ENCODE data around the gene DDX43. TPM values are rescaled to one million over a fixed set of nuclear protein-coding genes. Genes with fewer than 3 reads are reported as not detected.

Gene DDX43
- total RNA-seq = 1 to 10 TPM; 1.7 TPM

- Mint-ChIP-seq H3K9me3 (peaks cover 4% of the 10 kb centered on the region), H3K4me1 (peaks cover 27% of the 10 kb centered on the region), H3K36me3 (ENCODE audit: low read depth) (peaks cover 7% of the 10 kb centered on the region), H3K27ac (peak within 1 kb of the TSS; percentile 98), H3K4me3 (peak within 1 kb of the TSS; percentile 83), H3K27me3 (no peaks in the 10 kb centered on the region)
- POLR2A ChIA-PET = no interaction called here
- CTCF ChIA-PET = interaction anchor here (0.5 kb wide), 1 partner anchor 65 kb away, joined by 3 read pairs; no protein-coding TSS in a partner anchor
- peak; percentile 77 for DNase-seq
Observed at GRCh38 chr6:73394577-73395354, at the start of gene DDX43. Gene DDX43, plus strand, starts transcription at chr6:73394828. Its CDS starts 78 bp downstream, at chr6:73394906.

DNA sequence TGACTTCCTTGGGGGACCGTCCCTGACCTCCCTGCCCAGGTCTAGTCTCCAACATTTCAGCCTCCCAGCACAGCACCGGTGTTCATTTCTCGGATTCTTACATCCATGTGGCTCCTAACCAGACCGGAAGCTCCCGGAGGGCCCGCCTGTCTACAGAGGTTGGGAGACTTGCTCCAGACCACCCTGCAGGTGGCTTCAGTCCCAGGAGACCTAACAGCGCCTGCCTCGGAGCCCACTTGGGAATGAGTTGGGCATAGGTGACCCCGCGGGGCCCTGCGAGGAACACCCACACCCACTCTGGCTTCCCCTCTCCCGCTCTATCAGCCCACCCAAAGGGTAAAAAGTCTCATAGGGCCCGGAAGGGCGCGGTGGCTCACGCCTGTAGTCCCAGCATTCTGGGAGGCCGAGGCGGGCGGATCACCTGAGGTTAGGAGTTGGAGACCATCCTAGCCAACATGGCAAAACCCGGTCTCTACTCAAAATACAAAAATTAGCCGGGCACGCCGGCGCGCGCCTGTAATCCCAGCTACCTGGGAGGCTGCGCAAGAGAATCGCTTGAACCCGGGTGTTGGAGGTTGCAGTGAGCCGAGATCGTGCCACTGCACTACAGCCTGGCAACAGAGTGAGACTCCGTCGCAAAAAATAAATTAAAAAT lies 46.0 kb upstream of the DDX43 start:
- Mint-ChIP-seq H3K9me3 (no peaks in the 10 kb centered on the region), H3K4me1 (no peaks in the 10 kb centered on the region), H3K27me3 (peaks cover 47% of the 10 kb centered on the region), H3K36me3 (ENCODE audit: low read depth) (no peaks in the 10 kb centered on the region), H3K27ac (no peak overlapping the region), H3K4me3 (no peak overlapping the region)
- CTCF ChIA-PET = interaction anchor here (1.3 kb wide), 1 partner anchor 21 kb away, joined by 3 read pairs; no protein-coding TSS in a partner anchor
- no peak for DNase-seq
- POLR2A ChIA-PET = no interaction called here

DNA sequence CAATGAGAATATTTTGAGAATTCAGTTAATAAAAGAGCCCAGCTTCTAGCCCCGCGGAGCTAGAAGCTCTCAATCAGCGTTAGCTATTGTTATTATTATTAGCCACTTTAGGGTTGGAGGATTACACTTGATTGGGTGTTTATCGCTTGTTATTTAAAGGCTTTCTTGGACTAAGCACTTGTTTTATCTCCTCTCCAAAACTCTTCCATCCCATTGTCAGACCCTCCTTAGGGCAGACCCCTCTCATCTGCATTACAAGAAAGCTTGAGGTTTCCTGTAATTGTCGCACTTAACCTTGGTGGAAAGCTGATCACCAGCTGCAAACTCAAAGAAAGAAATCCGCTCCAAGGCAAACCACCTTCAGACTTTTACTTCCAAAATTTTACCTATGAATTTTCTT lies 45.3 kb upstream of the DDX43 start:
- H3K27me3 Mint-ChIP-seq = peaks cover 44% of the 10 kb centered on the region
- H3K27ac Mint-ChIP-seq = no peak overlapping the region
- ChIA-PET CTCF (interaction anchor here (0.8 to 1.3 kb wide), 2 partner anchors 21 to 30 kb away, joined by 3 read pairs; no protein-coding TSS in a partner anchor), POLR2A (no interaction called here)
- H3K36me3 Mint-ChIP-seq (ENCODE audit: low read depth) = no peaks in the 10 kb centered on the region
- no peak for DNase-seq
- no peaks in the 10 kb centered on the region for H3K4me1 Mint-ChIP-seq
- no peaks in the 10 kb centered on the region for H3K9me3 Mint-ChIP-seq
- no peak overlapping the region for H3K4me3 Mint-ChIP-seq

- ChIA-PET POLR2A (interaction anchor here (0.6 kb wide), 1 partner anchor 636 kb away, joined by 3 read pairs; no protein-coding TSS in a partner anchor), CTCF (no interaction called here)
- no peak within 1 kb of the TSS for H3K4me3 Mint-ChIP-seq
- peaks cover 28% of the 10 kb centered on the region for H3K27me3 Mint-ChIP-seq
- no peaks in the 10 kb centered on the region for H3K9me3 Mint-ChIP-seq
- H3K27ac Mint-ChIP-seq = no peak within 1 kb of the TSS
- no peaks in the 10 kb centered on the region for H3K36me3 Mint-ChIP-seq (ENCODE audit: low read depth)
- no peaks in the 10 kb centered on the region for H3K4me1 Mint-ChIP-seq
- DNase-seq = no peak
Observed at GRCh38 chr6:73353636-73354593, 40.7 kb upstream of the DDX43 start, which contains the start of gene DPPA5. Gene DPPA5, minus strand, starts transcription at chr6:73354276. Its CDS starts 51 bp downstream, at chr6:73354225.

GRCh38 chr6:73362358-73362757 lies 32.3 kb upstream of the DDX43 start, which contains the start of gene KHDC3L:
Gene KHDC3L, plus strand, starts transcription at chr6:73362658. Its CDS starts 72 bp downstream, at chr6:73362730.
- no peaks in the 10 kb centered on the region for H3K9me3 Mint-ChIP-seq
- ChIA-PET CTCF (no interaction called here), POLR2A (no interaction called here)
- DNase-seq = no peak
- peaks cover 2% of the 10 kb centered on the region for H3K27me3 Mint-ChIP-seq
- H3K4me1 Mint-ChIP-seq = no peaks in the 10 kb centered on the region
- H3K27ac Mint-ChIP-seq = no peak within 1 kb of the TSS
- no peak within 1 kb of the TSS for H3K4me3 Mint-ChIP-seq
- H3K36me3 Mint-ChIP-seq (ENCODE audit: low read depth) = no peaks in the 10 kb centered on the region

DNA sequence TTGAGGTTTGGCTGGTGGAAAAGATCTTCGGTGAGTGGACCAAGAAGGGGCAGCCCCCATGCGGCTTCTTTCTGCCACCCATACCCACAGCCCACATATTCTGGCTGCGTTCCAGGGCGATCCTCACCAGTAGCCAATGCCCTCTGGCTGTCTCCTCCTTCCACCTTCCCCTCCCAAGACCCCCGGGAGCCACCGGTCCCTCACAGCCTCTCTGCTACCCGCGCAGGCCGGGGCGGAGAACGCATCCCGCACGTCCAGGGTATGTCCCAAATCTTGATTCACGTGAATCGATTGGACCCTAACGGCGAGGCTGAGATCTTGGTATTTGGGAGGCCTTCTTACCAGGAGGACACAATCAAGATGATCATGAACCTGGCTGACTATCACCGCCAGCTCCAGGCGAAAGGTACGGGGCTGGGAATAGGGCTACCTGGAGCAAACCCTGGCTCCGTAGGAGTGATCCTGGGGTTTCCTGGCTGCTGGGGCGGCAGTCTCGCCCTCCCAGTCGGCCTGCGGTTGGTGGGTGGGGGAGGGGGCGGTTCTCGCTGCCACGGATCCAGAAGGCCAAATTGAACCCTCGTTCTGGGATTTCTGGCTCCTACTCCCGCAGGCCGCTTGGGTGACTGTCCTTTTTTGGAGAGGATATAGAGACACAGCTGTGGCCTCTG lies 31.6 kb upstream of the DDX43 start:
- Mint-ChIP-seq H3K36me3 (ENCODE audit: low read depth) (no peaks in the 10 kb centered on the region), H3K4me3 (no peak overlapping the region), H3K9me3 (no peaks in the 10 kb centered on the region), H3K27me3 (no peaks in the 10 kb centered on the region), H3K27ac (no peak overlapping the region), H3K4me1 (no peaks in the 10 kb centered on the region)
- POLR2A ChIA-PET = no interaction called here
- DNase-seq = no peak
- CTCF ChIA-PET = interaction anchor here (0.6 kb wide), 1 partner anchor 41 kb away, joined by 3 read pairs; no protein-coding TSS in a partner anchor

- DNase-seq = no peak
- Mint-ChIP-seq H3K4me1 (no peaks in the 10 kb centered on the region), H3K27me3 (no peaks in the 10 kb centered on the region), H3K36me3 (ENCODE audit: low read depth) (no peaks in the 10 kb centered on the region), H3K27ac (no peak overlapping the region), H3K4me3 (no peak overlapping the region), H3K9me3 (no peaks in the 10 kb centered on the region)
- ChIA-PET POLR2A (no interaction called here), CTCF (no interaction called here)
Observed at GRCh38 chr6:73363537-73363875, 31.1 kb upstream of the DDX43 start.

DNA sequence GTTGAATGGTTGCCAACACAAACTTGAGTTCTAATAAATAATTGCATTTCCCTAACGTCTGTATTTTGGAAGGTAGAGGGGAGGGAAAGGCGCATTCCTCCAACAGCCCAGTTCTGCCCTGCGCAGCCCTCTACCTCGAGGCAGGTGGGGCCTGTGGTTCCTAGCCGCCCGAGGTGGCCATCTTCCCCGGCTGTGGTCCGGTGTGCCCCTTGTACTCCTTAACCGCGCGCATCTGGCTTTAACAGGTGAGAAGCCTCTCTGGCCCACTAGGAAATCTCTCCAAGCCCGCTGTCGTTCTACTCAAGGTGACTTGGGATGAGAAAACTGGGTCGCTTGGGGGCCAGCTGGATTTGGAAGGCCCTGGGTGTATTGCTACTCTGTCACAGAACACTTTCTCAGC lies 30.5 kb upstream of the DDX43 start:
- Mint-ChIP-seq H3K4me1 (no peaks in the 10 kb centered on the region), H3K27ac (no peak overlapping the region), H3K36me3 (ENCODE audit: low read depth) (no peaks in the 10 kb centered on the region), H3K4me3 (no peak overlapping the region), H3K9me3 (no peaks in the 10 kb centered on the region), H3K27me3 (no peaks in the 10 kb centered on the region)
- ChIA-PET CTCF (no interaction called here), POLR2A (no interaction called here)
- DNase-seq = no peak

DNA sequence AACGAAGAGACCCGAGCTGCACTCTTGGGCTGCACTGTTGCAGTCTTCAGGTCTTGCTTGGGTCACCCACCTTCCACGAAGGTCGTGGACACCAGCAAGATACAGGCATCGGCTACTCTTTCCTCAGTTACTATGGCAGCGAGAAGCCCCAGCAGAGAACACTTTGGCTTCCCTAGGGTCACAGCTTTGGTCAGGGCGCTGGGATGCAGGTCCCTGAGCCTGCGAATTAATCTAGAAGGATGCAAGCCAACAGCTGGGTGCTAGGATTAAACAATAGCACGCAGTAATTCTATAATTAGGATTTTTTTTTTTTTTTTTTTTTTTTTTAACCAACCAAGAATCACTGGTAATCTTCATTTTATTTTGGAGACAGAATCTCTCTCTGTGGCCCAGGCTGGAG lies 30.1 kb upstream of the DDX43 start:
- Mint-ChIP-seq H3K4me1 (no peaks in the 10 kb centered on the region), H3K9me3 (no peaks in the 10 kb centered on the region), H3K27ac (no peak overlapping the region), H3K36me3 (ENCODE audit: low read depth) (no peaks in the 10 kb centered on the region), H3K27me3 (no peaks in the 10 kb centered on the region), H3K4me3 (no peak overlapping the region)
- CTCF ChIA-PET = interaction anchor here (0.9 kb wide), 1 partner anchor 13 kb away, joined by 4 read pairs; no protein-coding TSS in a partner anchor
- POLR2A ChIA-PET = no interaction called here
- no peak for DNase-seq

GRCh38 chr6:73367761-73368355 lies 26.8 kb upstream of the DDX43 start:
- no peak overlapping the region for H3K27ac Mint-ChIP-seq
- peaks cover under 1% of the 10 kb centered on the region for H3K9me3 Mint-ChIP-seq
- CTCF ChIA-PET = interaction anchor here (0.5 kb wide), 1 partner anchor 474 kb away, joined by 3 read pairs; no protein-coding TSS in a partner anchor
- H3K27me3 Mint-ChIP-seq = no peaks in the 10 kb centered on the region
- POLR2A ChIA-PET = no interaction called here
- H3K4me3 Mint-ChIP-seq = no peak overlapping the region
- no peak for DNase-seq
- no peaks in the 10 kb centered on the region for H3K36me3 Mint-ChIP-seq (ENCODE audit: low read depth)
- H3K4me1 Mint-ChIP-seq = no peaks in the 10 kb centered on the region

- Mint-ChIP-seq H3K4me1 (no peaks in the 10 kb centered on the region), H3K4me3 (no peak overlapping the region)
- POLR2A ChIA-PET = no interaction called here
Observed at GRCh38 chr6:73368675-73369074, 26.0 kb upstream of the DDX43 start.

GRCh38 chr6:73369157-73369556 lies 25.5 kb upstream of the DDX43 start:
- H3K27me3 Mint-ChIP-seq = no peaks in the 10 kb centered on the region
- H3K27ac Mint-ChIP-seq = no peak overlapping the region
- no peak for DNase-seq
- no peak overlapping the region for H3K4me3 Mint-ChIP-seq
- ChIA-PET CTCF (no interaction called here), POLR2A (no interaction called here)
- H3K36me3 Mint-ChIP-seq (ENCODE audit: low read depth) = no peaks in the 10 kb centered on the region
- no peaks in the 10 kb centered on the region for H3K4me1 Mint-ChIP-seq
- H3K9me3 Mint-ChIP-seq = peaks cover 2% of the 10 kb centered on the region

More at GRCh38 chr6:73368675-73369074, 26.0 kb upstream of the DDX43 start:
- peaks cover 2% of the 10 kb centered on the region for H3K9me3 Mint-ChIP-seq
- no peaks in the 10 kb centered on the region for H3K36me3 Mint-ChIP-seq (ENCODE audit: low read depth)
- H3K27ac Mint-ChIP-seq = no peak overlapping the region
- DNase-seq = no peak
- CTCF ChIA-PET = no interaction called here
- H3K27me3 Mint-ChIP-seq = no peaks in the 10 kb centered on the region
